Camera-type eye (tissue), 1 donor: ENCODE results near the gene ATOH7. TPM values are rescaled to one million over a fixed set of nuclear protein-coding genes. Genes with fewer than 3 reads are reported as not detected.

ENCODE experiments used
- total RNA-seq: library from RNA; depleted of rRNA; stranded (reverse); fragments of >200 nt; gene quantifications from one replicate; pipeline ENCODE4 v1.2.3, GENCODE V29; 2014

Gene ATOH7
- 11.4 TPM for total RNA-seq

DNA sequence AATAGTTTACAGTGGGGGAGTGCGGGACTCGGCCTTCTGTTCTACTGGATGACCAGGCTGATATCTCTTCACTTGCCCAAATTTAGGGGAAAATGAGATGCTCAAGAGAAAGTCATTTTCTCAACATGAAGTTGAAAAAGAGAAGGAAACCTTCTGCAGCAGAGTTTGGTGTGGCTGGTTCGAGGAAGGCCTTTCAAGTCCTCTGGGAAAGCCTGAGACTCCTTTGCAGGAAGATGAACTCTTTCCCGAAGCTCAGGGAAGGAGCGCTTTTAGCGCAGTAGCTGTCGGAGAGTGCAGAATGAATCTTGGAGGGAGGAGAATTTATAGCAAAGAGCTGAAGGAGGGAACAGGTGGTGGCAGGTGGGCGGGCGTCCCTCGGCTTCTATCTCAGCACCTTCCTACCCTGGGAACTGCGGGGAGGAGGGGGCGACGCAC is at the start of gene ATOH7:
Gene ATOH7, minus strand, starts transcription at position 297 of the 435 bp plus-strand sequence. CDS start 436 bp downstream, outside the sequence.

Other genes with a start within 250 kb of the ATOH7 start
- 117 TPM for gene HERC4, start 156.8 kb downstream of the ATOH7 start, total RNA-seq
- gene MYPN, start 122.6 kb downstream of the ATOH7 start, total RNA-seq = 7.0 TPM
- 116 TPM for gene HNRNPH3, start 100.0 kb upstream of the ATOH7 start, total RNA-seq
- gene PBLD, start 100.8 kb upstream of the ATOH7 start, total RNA-seq = 11.3 TPM
- gene RUFY2, start 175.2 kb upstream of the ATOH7 start, total RNA-seq = 68.5 TPM
- gene DNA2, start 239.9 kb upstream of the ATOH7 start, total RNA-seq = 10.2 TPM